ENCODE data around the gene CNOT3.
A peak's percentile ranks its signal among the peaks of the same experiment; 100 is the strongest.

DNA sequence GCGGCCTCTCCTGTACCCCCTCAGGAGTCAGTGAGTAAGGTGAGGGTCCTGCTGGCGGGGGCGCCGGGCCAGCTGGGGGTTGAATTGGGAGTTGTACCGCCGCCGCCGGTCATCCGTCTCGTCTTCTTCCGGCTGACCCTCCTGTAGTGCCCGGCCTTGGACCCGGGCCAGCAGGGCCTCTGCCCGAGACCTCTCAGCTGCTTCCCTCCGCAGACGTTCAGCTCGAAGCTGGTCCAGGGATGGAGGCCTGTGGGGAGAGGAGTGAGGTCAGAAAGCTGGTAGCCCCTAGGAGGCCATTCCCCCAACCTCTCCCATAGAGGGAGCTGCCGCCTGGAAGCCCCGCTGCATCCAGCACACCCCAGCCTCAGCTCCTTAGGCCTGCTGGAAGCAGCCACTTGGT lies 18.1 kb downstream of the CNOT3 start:
- TF ChIP-seq POLR2AphosphoS5 (IDR thresholded peaks at IDR 0.05; ENCODE audit: low read depth, low read length) (no peak), CBX3 (IDR thresholded peaks at IDR 0.05; ENCODE audit: low read depth) (no peak), SIN3A (IDR thresholded peaks at IDR 0.05; ENCODE audit: low read depth) (no peak), ZFX (IDR thresholded peaks at IDR 0.05) (no peak), YY1 (IDR thresholded peaks at IDR 0.05; ENCODE audit: extremely low read depth, insufficient replicate concordance, low read depth, low read length) (no peak), TCF7L2 (IDR thresholded peaks at IDR 0.05; ENCODE audit: borderline replicate concordance, extremely low read depth, insufficient read depth, insufficient read length) (no peak)
- TF ChIP-seq, protein P1, sequence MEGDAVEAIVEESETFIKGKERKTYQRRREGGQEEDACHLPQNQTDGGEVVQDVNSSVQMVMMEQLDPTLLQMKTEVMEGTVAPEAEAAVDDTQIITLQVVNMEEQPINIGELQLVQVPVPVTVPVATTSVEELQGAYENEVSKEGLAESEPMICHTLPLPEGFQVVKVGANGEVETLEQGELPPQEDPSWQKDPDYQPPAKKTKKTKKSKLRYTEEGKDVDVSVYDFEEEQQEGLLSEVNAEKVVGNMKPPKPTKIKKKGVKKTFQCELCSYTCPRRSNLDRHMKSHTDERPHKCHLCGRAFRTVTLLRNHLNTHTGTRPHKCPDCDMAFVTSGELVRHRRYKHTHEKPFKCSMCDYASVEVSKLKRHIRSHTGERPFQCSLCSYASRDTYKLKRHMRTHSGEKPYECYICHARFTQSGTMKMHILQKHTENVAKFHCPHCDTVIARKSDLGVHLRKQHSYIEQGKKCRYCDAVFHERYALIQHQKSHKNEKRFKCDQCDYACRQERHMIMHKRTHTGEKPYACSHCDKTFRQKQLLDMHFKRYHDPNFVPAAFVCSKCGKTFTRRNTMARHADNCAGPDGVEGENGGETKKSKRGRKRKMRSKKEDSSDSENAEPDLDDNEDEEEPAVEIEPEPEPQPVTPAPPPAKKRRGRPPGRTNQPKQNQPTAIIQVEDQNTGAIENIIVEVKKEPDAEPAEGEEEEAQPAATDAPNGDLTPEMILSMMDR (IDR thresholded peaks at IDR 0.05 in 2 of 3, conservative IDR thresholded peaks at IDR 0.05 in 1 of 3; ENCODE audit: borderline replicate concordance in 1 of 3, insufficient read depth in 1 of 3, low read depth in 2 of 3, low read length in 2 of 3): peak in 1 of 3 experiments; percentile 17; a peak in 1 of 6 replicates
